SK-N-SH (cell line): Measurements from ENCODE around the gene PACSIN1.

Experiments
- FOXM1 ChIP-seq: IDR thresholded peaks from 2 replicates; pipeline ENCODE4 v1.4.0; 2012; ENCODE audit warnings: low read depth, mild to moderate bottlenecking
- POLR2AphosphoS5 ChIP-seq: IDR thresholded peaks from 2 replicates; pipeline ENCODE4 v1.6.1; 2012; ENCODE audit warnings: low read depth, low read length

DNA sequence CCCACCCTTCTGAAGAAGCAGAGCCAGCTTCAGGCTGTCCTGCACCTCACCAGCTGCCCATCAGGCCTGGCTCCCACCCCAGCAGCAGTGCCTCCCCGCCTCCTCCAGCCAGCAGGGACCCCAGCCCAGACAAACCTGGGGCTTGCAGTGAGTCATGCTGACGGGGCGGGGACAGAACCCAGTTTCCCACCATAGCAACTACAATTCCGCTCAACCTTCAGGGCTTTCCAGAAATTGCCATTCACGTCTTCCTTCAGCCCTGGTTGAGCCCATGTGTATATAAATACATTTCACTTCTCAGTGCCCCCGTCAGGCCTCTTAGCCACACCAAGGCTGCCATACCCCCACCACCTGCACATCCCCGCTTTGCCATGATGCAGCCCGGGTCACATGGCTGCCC is 85.8 kb downstream of the PACSIN1 start:
- TF ChIP-seq POLR2AphosphoS5: no peak
- no peak for TF ChIP-seq FOXM1
